ENCODE data around the gene ADRA2B. TPM values are rescaled to one million over a fixed set of nuclear protein-coding genes. Genes with fewer than 3 reads are reported as not detected.
A peak's percentile ranks its signal among the peaks of the same experiment; 100 is the strongest.

Gene ADRA2B
- total RNA-seq, 1 donor, result under 0.01 TPM

DNA sequence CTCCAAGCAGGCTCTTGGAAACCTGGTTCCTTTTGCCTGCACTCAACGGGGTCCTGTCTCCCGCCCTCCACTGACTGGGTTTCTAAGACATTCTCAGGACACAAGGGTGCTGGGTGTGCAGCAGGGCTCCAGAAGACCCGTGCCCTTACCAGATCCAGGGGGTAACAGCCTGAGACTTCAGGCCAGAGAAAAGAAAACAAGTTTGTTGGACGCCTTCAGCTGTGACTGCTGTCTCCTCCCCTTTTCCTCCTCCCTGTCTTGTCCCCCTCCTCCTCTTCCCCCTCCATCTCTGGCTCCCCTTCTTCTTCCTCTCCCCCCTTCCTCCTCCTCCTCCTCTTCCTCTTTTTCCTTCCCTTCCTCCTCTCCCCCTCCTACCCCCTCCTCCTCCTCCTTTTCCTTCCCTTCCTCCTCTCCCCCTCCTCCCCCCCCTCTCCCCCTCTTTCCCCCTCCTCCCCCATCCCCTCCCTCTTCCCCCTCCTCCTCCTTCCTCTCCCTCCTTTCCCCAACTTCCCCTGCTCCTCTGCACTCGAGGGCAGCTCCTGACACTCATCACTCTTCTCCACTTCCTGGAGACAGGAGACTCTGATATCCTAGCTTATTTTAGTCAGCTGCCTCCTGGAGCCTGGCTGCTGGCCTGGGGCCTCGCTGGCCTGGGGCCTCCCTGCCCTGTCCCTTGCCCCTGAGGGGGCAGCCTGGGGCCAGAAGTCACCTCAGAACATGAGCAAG lies 12.4 kb downstream of the ADRA2B start:
- no peaks in the 10 kb centered on the region for H3K36me3 ChIP-seq (ENCODE audit: insufficient read depth, low read length)
- H3K4me2 ChIP-seq (ENCODE audit: insufficient read depth, low read length), result no peak overlapping the region
- no peak overlapping the region for H3K27ac ChIP-seq (ENCODE audit: low read depth, low read length)
- peaks cover 5% of the 10 kb centered on the region for H3K9me3 ChIP-seq (ENCODE audit: low read depth, low read length)
- H2AFZ ChIP-seq (ENCODE audit: low read length), result no peak overlapping the region
- no peaks in the 10 kb centered on the region for H4K20me1 ChIP-seq (ENCODE audit: insufficient read depth, low read length)
- no peaks in the 10 kb centered on the region for H3K79me2 ChIP-seq (ENCODE audit: insufficient read depth, low read length)
- H3K4me1 ChIP-seq (ENCODE audit: insufficient read depth, low read length), result no peaks in the 10 kb centered on the region
- no peak for TF ChIP-seq CTCF (IDR thresholded peaks at IDR 0.05; ENCODE audit: extremely low read depth, low read depth, low read length)
- peaks cover 5% of the 10 kb centered on the region for H3K27me3 ChIP-seq (ENCODE audit: insufficient read depth, low read length)
- H3K4me3 ChIP-seq (ENCODE audit: insufficient read depth, low read length), result no peak overlapping the region
- peak; percentile 71 for DNase-seq (ENCODE audit: insufficient read length, low spot score, missing footprints)

GRCh38 chr2:96103187-96103601 lies 13.2 kb downstream of the ADRA2B start:
- no peak overlapping the region for H3K4me3 ChIP-seq (ENCODE audit: insufficient read depth, low read length)
- H4K20me1 ChIP-seq (ENCODE audit: insufficient read depth, low read length), result no peaks in the 10 kb centered on the region
- no peaks in the 10 kb centered on the region for H3K36me3 ChIP-seq (ENCODE audit: insufficient read depth, low read length)
- no peaks in the 10 kb centered on the region for H3K4me1 ChIP-seq (ENCODE audit: insufficient read depth, low read length)
- H3K27me3 ChIP-seq (ENCODE audit: insufficient read depth, low read length), result no peaks in the 10 kb centered on the region
- peak; percentile 62 for DNase-seq (ENCODE audit: insufficient read length, low spot score, missing footprints)
- H3K4me2 ChIP-seq (ENCODE audit: insufficient read depth, low read length), result no peak overlapping the region
- H2AFZ ChIP-seq (ENCODE audit: low read length), result no peak overlapping the region
- H3K79me2 ChIP-seq (ENCODE audit: insufficient read depth, low read length), result no peaks in the 10 kb centered on the region
- TF ChIP-seq CTCF (IDR thresholded peaks at IDR 0.05; ENCODE audit: extremely low read depth, low read depth, low read length), result no peak
- no peak overlapping the region for H3K27ac ChIP-seq (ENCODE audit: low read depth, low read length)
- H3K9me3 ChIP-seq (ENCODE audit: low read depth, low read length), result peaks cover 5% of the 10 kb centered on the region

DNA sequence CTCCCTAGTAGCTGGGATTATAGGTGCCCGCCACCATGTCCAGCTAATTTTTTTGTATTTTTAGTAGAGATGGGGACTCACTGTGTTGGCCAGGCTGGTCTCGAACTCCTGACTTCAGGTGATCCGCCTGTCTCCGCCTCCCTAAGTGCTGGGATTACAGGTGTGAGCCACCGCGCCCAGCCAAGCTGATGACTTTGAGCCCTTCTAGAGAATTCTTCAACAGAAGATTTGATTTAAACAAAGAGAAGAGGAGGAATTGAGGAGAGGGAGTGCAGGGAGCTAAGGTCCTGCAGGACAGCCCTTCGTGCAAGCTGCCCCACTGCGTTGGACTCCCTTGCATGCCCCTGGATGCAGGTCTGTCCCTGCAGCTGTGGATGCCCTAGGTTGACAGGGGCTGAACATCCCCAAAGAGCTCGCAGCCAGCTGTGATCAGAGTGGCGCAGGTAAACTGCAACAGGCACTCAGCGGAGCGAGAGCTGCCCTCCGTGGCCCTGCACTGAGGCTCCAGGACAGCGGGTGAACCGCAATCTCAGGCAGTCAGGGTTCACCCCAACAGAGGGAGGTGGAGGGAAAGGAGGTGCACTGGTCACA lies 13.7 kb downstream of the ADRA2B start:
- Histone ChIP-seq H3K36me3 (ENCODE audit: insufficient read depth, low read length) (no peaks in the 10 kb centered on the region), H3K79me2 (ENCODE audit: insufficient read depth, low read length) (no peaks in the 10 kb centered on the region), H3K4me3 (ENCODE audit: insufficient read depth, low read length) (no peak overlapping the region), H3K27me3 (ENCODE audit: insufficient read depth, low read length) (no peaks in the 10 kb centered on the region), H3K4me1 (ENCODE audit: insufficient read depth, low read length) (no peaks in the 10 kb centered on the region), H3K4me2 (ENCODE audit: insufficient read depth, low read length) (no peak overlapping the region), H3K9me3 (ENCODE audit: low read depth, low read length) (peaks cover 5% of the 10 kb centered on the region), H3K27ac (ENCODE audit: low read depth, low read length) (no peak overlapping the region), H2AFZ (ENCODE audit: low read length) (no peak overlapping the region), H4K20me1 (ENCODE audit: insufficient read depth, low read length) (no peaks in the 10 kb centered on the region)
- no peak for TF ChIP-seq CTCF (IDR thresholded peaks at IDR 0.05; ENCODE audit: extremely low read depth, low read depth, low read length)
- DNase-seq (ENCODE audit: insufficient read length, low spot score, missing footprints), result peak; percentile 39

- Histone ChIP-seq H3K27me3 (ENCODE audit: insufficient read depth, low read length) (no peaks in the 10 kb centered on the region), H3K36me3 (ENCODE audit: insufficient read depth, low read length) (no peaks in the 10 kb centered on the region), H4K20me1 (ENCODE audit: insufficient read depth, low read length) (no peaks in the 10 kb centered on the region), H2AFZ (ENCODE audit: low read length) (no peak overlapping the region), H3K4me1 (ENCODE audit: insufficient read depth, low read length) (no peaks in the 10 kb centered on the region), H3K9me3 (ENCODE audit: low read depth, low read length) (peaks cover 5% of the 10 kb centered on the region), H3K4me3 (ENCODE audit: insufficient read depth, low read length) (no peak overlapping the region), H3K27ac (ENCODE audit: low read depth, low read length) (no peak overlapping the region), H3K79me2 (ENCODE audit: insufficient read depth, low read length) (no peaks in the 10 kb centered on the region), H3K4me2 (ENCODE audit: insufficient read depth, low read length) (no peak overlapping the region)
- no peak for DNase-seq (ENCODE audit: insufficient read length, low spot score, missing footprints)
- TF ChIP-seq CTCF (IDR thresholded peaks at IDR 0.05; ENCODE audit: extremely low read depth, low read depth, low read length), result no peak
Measured at GRCh38 chr2:96100893-96101304, 15.5 kb downstream of the ADRA2B start.

All from osteoblast (primary cell).